ENCODE measurements around the gene C6orf47. TPM values are rescaled to one million over a fixed set of nuclear protein-coding genes. Genes with fewer than 3 reads are reported as not detected.
"Not testable (repeated sequence)": the region's sequence is repeated elsewhere in the genome, so short reads cannot be mapped to it uniquely, and the experiment has no call there.

C6orf47 gene, protein sequence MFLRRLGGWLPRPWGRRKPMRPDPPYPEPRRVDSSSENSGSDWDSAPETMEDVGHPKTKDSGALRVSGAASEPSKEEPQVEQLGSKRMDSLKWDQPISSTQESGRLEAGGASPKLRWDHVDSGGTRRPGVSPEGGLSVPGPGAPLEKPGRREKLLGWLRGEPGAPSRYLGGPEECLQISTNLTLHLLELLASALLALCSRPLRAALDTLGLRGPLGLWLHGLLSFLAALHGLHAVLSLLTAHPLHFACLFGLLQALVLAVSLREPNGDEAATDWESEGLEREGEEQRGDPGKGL
- 15.9 and 18.0 TPM in 2 replicates for total RNA-seq (2014; rRNA removed; shearing (Covaris generic))

DNA sequence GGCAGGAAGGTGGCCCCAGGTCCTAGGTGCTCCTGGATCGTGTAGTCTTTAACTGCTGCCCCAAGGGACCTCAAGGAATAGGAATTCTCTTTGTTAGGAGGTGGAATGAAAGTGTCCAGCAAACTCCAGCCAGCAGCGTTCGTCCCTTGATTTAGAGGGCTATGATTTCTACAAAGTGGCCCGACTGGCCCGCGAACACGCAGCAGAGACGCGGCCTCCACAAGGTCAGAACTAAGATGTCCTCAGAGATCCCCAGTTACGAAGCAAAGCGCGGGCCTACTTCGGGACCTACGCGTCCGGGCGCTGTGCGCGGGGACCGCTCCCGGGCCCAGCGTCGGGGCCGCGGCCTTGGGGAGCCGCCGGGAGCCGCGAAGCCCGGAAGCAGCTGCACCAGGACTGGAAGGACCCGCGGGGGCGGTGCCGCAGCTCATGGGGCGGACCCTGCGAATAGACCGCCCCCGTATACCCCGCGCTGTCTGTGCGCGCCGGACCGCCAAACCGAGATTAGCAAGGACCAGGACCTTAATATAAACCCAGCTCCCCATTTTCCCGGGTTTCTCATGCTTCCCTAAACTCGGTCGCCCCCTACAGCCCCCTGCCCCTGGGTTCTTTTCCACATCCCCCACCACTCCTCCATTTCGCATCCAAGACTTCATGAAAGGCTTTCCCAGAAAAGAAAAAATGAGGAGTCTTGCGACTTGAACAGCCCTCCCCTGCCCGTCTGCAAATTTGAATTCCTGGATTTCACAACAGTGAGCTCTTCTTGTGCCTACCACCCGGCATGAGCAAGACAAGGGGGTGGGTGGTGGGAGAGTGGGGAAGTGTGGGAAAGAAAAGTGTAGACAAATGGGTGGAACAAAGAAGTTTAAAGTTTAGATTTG is at the start of gene C6orf47:
TSS of gene C6orf47 (minus strand) at position 398 of the 881 bp plus-strand sequence. CDS start 831 bp downstream, outside the sequence.
- DNase-seq (ENCODE audit: low read depth) = peak; percentile 94

DNA sequence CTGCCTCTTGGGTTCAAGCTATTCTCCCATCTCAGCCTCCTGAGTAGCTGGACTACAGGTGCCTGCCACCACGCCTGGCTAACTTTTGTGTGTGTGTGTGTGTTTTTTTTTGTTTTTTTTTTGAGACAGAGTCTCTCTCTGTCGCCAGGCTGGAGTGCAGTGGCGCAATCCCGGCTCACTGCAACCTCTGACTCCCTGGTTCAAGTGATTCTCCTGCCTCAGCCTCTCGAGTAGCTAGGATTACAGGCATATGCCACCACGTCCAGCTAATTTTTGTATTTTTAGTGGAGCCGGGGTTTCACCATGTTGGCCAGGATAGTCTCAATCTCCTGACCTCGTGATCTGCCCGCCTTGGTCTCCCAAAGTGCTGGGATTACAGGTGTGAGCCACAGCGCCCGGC is 48.6 kb upstream of the C6orf47 start:
- DNase-seq (ENCODE audit: low read depth) = not testable (repeated sequence)

DNA sequence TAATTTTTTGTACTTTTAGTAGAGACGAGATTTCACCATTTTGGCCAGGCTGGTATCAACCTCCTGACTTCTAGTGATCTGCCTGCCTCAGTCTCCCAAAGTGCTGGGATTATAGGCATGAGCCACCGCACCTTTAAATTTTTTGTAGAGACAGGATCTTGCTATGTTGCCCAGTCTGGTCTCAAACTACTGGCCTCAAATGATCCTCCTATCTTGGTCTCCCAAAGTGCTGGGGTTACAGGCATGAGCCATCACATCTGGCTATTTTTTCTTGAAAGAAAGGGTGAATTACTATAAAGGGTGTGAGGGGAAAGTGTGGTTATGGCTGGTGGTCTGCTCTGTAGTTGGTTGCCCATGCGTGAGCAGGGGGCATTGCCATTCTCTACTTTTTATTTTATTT is 47.6 kb upstream of the C6orf47 start:
- no peak for DNase-seq (ENCODE audit: low read depth)

DNA sequence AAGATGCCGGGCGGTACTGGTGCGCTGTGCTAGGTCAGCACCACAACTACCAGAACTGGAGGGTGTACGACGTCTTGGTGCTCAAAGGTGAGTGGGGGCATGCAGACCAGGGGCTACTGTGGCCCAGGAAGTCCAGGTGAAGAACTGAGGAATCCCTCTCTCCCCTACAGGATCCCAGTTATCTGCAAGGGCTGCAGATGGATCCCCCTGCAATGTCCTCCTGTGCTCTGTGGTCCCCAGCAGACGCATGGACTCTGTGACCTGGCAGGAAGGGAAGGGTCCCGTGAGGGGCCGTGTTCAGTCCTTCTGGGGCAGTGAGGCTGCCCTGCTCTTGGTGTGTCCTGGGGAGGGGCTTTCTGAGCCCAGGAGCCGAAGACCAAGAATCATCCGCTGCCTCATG is 47.1 kb upstream of the C6orf47 start:
- no peak for DNase-seq (ENCODE audit: low read depth)

DNA sequence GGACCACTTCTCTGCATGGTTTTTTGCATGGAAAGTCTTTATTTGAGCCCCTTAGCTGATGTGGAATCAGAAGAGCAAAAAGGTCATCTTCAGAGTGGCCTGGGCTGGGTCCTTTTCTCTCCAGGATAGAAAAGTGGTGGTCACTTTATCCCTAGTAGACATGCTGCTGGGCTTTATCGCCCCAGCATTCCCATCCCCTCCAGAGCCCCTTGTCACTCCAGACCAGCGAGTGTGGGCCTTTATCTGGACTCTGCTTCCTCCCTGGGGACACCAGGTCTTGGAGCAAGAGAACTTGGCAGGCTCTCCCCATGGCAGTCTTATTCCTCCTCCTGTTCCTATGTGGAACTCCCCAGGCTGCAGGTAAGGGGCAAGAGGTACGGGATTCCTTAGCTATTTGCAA is 46.0 kb upstream of the C6orf47 start, which contains the start of gene LY6G6F:
TSS of gene LY6G6F (plus strand) at position 268 of the 400 bp plus-strand sequence. CDS start at position 309, 41 bp downstream.
- no peak for DNase-seq (ENCODE audit: low read depth)

DNA sequence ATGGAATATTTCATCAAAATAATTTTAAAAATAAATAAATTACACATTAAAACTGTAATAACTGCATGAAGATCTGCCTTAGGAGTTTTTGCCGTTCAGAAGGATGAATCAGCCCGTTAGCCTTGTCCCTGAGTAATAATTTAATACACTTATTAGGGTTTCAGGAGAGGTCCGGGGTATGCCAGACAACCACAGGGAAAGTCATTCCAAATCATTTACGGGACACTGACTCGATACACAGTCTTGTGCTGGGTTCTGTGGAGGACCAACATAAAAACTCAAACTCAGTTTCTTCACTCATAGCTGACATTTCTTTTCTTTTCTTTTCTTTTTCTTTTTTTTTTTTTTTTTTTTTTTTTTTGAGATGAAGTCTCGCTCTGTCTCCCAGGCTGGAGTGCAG is 45.4 kb upstream of the C6orf47 start:
- no peak for DNase-seq (ENCODE audit: low read depth)

DNA sequence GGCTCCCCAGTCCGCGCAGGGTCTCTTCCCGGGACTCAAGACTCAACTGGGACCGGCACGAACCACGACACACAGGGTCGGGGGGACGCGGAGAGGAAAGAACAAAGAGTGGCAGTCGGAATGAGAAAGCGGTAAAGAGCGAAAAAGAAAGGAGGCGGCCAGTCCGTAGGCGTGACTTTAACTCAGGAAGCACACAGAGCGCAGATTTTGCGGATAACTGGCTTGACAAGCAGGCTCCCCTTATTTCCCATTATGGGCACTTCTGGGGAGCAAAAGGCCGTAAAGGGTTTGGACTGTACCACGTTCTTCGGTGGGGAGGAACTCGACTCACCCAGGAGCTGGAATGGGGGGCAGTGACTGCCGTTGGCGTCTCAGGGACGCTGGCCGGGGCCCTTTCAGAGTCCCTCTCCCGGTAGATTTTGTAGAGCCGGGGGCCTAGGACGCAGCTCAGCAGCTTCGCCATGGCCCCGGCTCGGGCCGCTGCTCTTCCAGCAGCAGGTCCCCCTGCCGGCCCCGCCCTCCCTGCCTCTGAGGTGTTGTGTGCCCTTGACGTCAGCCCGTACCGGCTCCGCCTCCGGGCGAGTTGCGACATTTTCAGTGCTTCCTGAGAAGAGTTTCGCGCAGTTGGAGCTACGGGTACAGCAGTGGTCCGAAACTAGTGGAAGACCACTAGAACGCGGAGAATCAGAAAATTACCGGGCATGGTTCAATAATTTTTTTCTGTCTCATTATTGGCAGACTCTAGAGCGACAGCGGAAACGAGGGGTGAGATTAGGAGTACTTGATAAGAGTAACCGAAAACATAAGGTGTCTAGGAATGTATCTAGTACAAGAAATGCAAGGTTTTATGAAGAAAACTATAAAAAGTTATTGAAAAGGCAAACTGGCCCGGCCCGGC is 42.5 kb upstream of the C6orf47 start, which contains the start of gene ABHD16A:
TSS of gene ABHD16A (minus strand) at position 506 of the 898 bp plus-strand sequence. CDS start at position 463, 43 bp downstream.
- DNase-seq (ENCODE audit: low read depth) = peak; percentile 100

DNA sequence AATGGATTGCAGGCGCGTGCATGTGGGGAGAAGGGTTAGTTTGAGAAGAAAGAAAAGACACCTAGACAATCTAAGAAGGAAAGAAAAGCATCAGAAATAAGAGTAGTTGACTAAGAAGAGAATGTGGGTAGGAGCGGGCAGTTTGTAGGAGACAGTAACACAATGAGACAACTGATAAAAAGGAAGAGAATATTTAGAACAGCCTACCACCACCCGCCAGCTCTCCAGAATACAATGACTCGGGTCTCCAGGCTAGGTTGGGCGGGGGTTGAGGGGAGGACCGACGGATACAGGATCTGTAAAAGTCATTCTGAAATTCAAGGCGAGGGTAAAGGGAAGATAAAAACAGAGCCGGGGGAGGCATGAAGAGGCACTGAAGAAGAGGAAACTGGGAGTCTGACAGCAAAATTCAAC is 41.8 kb upstream of the C6orf47 start:
- no peak for DNase-seq (ENCODE audit: low read depth)

DNA sequence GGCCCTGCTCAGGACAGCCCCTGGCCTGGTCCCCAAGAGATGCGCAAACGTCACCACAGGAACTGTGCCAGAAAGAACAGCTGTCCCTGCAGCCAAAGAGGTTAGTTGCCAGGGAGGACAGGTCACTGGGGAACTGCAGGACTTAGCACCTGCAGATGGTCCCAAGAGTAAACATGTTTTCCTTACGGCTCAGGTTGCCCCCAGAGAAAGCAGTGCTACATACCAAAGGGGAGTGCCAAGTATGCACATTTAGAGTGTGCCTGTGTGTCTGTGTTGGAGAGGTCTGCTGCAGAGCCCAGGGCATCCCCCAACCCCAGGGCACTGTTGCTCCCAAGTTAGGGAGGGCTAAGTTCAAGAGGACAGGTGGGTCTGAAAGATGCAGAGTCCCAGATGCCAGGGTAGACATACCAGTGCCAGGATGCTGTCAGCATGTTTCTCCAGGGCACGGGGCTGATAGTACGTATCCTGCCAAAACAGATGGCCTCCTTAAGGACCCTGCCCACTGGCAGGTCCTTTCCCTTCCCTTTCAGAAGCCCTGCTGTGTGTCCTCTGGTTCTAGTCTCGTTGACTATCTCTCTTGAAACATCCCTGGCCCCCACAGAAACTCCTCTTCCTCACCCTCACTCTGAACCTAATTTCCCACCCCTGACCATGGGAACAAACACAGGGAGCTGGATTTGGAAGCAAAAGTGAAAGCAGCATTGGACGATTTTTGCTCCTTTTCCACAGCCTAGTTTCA is 41.3 kb upstream of the C6orf47 start:
- DNase-seq (ENCODE audit: low read depth) = peak; percentile 31

DNA sequence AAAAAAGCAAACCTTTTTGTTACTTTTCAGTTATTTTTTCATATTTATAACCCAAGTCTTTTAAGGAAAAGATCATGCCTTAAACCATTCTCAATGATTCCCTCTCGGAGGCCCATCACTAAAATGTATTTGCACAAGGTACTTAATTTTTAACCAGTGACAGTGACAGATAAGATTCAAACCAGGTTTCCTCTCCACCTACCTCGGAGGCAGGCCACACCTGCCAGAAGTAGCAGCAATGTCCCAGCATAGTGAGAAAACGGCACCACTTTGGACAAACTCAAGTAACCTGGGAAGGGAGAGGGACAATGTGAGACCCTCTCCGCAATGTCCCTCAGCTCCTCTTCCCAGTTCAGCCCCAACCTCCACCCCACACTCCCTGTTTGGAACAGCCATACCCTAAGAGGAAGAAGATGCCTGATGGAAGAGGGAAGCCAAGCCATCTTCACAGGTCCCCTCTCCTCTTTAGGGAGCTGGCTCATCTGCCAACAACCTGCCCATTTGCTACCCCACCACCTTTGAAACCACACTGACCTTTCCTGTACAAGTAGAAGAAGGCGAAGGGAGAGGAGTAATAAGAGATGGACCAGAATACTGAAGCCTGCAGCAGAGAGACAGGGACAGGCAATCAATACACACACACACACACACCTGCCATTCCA is 40.3 kb upstream of the C6orf47 start:
- no peak for DNase-seq (ENCODE audit: low read depth)

DNA sequence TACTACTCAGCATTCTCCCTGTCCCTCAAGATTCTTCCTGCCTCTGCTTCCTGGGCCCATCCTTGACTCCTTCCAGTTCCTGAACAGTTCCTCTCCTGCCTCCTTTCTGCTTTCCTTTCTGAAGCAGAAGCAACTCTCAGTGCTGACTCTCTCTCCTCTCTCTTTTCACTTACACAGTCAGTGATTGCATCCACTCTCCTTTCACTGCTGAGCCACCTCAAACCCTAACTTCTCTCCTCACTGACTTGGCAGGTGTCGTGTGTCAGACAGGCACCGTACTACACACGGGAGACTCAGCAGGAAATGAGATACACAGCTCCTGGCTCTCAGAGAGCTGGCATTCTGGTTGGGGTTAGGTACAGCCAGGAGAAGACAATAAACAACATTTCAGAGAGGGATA is 37.0 kb upstream of the C6orf47 start:
- DNase-seq (ENCODE audit: low read depth) = no peak

DNA sequence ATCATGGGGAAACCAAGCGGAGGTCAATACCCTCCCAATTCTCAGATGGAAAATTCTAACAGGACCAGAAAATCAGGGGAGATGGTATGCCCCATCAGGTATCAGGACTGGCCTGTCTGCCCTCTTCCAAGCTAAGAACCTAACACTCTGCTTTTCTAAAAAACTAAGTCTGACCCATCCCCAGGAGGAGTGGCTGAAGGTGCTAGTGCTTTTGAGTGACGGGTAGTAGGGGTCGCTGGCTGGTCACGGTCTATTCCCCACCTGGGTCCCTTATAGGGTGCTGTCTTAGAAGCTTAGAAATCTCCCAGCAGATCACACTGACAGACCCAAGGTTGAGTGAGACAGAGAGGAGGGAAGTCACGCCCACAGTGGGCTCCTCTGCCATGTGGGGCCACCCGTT is 33.0 kb upstream of the C6orf47 start:
- no peak for DNase-seq (ENCODE audit: low read depth)

DNA sequence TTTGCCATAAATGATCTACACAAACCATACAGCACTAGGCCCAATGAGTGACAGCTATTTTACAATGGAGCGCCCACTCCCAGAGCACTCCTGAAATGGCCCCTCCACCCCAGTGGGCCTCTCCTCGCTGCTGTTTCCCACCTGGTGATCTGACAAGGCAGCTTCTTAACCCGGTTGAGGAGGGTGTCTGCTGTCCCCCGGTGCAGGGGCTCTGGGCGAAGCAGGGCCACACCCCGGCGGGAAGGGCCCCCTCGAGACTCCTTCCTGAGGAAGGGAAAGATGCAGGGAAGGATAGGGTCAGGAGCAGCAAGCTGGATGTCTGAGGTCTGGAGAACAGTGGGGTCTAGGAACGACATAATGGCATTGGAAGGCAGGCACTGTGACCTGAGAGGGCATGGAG is 32.3 kb upstream of the C6orf47 start:
- no peak for DNase-seq (ENCODE audit: low read depth)

DNA sequence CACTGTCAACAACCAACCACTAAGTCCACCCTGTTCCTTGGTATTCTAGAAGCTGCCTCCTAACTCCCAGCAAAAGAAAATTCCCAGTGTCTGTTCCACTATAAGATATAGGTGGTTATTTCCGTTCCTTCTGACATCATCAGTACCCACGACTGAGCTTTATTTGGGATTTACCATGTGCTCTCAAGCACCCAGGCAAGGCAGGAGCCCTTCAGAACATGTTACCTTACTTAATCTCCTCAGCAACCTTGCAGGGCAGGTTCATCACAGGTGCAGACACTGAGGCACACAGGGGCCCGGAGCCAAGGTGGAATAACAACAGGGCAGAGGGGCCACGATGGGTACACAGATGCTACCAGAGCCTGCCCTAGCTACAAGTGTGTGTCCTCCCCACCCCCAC is 31.8 kb upstream of the C6orf47 start:
- no peak for DNase-seq (ENCODE audit: low read depth)

DNA sequence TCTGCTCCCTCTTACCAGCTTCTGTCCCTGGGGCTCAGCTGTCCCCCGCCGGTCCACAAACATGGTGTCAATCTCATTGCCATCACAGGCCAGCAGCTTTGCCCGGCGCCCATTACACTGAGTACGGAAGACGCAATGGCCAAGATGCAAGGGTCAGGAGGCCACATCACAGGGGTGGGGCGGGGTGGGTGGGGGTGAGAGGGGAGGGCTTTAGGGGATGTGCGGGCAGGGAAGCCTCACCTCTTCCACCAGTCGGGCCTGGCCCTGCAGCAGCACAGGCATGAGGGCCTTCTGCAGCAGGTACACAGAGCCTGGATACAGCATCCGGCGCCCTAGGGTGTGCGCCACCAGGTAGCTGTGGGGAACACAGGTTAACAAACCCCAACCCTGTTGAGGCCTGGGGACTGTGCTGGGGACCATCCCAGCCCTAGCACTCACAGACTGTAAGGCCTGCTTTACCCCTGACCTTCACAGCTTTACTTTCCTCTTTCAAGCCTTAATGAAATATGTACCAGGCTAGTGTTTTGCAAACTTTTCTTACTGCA is 31.1 kb upstream of the C6orf47 start:
- DNase-seq (ENCODE audit: low read depth) = no peak

DNA sequence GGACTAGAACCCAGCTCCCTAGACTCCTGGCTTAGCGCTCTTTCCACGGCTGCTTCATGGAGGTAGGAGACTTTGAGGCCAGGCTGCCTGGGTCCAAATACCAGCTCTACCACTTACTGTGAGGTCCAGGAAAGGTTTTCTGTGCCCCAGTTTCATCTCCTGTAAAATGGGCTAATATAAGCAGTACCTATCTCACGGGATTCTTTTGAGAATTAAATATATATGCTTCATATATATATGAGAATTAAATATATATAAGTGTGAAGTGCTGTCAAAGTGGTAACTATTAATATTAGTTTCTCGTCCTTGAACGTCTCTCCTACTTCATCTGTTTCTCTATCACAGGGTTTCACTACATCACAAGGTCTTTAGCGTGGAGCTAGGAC is 30.5 kb upstream of the C6orf47 start:
- no peak for DNase-seq (ENCODE audit: low read depth)

DNA sequence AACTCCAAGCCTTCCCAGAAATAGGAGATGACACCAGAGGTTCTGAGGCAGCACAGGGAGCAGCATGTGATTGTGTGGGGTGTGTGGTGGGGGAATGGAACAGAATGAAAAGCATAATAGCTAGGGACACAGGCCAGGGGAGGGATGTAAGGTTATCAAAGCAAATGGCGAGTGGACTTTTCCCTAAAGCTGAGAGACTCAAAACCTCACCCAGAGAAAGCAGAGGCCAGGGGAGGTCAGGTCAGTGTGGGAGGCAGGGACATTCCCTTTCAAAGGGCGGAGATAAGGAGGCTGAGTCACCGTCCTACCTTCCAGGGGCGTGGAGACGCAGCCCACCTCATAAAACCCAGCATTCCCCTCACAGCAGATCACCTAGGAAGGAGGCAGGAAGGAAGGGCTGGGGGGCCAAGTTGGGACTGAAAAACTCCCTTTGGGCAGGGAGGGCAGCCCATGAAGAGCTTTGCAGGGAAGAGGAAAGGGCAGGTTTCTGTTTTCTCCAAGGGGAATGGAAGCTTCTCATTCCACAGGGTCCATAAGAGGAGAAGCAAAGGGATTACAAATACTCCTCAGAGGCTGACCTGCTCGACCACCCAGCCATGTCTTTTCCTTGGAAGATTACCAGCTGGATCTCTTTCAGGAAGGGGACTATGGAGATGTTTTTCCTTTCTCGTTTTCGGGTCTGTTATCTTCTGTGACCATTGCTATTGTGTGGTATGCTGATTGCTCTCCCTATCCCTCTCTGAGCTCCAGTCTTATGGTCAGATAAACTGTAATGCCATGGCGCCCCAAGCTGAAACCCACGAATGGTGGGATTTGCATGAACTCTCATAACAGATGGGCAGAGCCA is 29.9 kb upstream of the C6orf47 start:
- peak; percentile 58 for DNase-seq (ENCODE audit: low read depth)

DNA sequence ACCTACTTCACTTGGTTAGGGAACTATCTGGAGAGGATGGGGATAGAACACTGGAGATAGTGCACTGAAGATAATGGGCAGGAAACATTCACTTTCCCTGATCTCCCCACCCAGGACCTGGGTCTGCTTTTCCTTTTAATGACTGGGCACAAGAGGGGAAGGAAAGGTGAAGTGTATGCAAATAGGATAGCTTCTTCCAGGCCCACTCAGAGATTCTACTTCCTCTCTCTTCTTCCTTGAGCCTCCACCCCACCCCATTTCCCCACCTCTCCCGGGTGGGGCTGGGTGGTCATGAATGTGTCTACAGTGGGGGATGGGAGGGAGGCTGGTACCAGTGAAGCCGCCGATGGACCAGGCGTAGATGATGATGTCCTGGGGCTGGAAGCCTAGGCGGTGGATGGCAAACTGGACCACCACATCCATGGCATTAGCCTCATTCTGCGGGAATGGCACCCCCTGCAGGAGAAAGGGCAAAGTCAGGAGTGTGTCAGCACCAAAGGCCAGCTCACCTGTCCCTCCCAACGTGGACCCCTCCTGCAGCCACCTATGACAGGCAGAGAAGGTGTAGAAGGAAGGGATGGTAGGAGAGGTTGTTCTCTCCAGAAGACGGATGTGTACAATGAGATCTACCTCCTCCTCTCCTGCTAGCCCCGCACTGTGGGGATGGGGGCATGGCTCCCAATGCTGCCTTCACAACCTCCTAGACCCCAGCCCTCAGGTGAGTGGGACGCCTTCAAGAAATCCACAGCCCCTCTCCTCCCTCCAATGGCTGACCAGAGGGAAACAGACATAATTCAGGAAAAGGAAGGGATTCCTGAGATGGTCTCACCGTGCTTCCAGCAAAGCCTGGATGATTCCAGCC is 28.9 kb upstream of the C6orf47 start:
- DNase-seq (ENCODE audit: low read depth) = no peak

Data from Daoy (cell line).